Neutrophil (primary cell): Measurements from ENCODE around the gene ELAC2.

Experiments
- H3K27ac ChIP-seq: fragments of 200-600 bp; sonication (generic); 2 replicates; pipeline ENCODE4 v1.5.1; 2016; ENCODE audit warnings: mild to moderate bottlenecking, moderate library complexity
- H3K27me3 ChIP-seq: fragments of 200-600 bp; sonication (generic); 2 replicates; pipeline ENCODE4 v1.6.0; 2016; ENCODE audit warnings: mild to moderate bottlenecking
- H3K36me3 ChIP-seq: fragments of 200-600 bp; sonication (generic); 2 replicates; pipeline ENCODE4 v1.5.1; 2017
- H3K4me1 ChIP-seq, 2 experiments: fragments of 200-600 bp in 1 of 2; sonication (generic) in 1 of 2; 1 replicate in 1 of 2; 2 replicates in 1 of 2; pipeline versions ENCODE4 v1.5.1 to v1.6.1; 2013 to 2016; ENCODE audit warnings: low read depth in 1 of 2, low read length in 1 of 2, mild to moderate bottlenecking in 1 of 2, moderate library complexity in 1 of 2; ENCODE audit not compliant: control insufficient read depth in 1 of 2, insufficient read depth in 1 of 2
- H3K4me3 ChIP-seq, 2 experiments: fragments of 200-600 bp in 1 of 2; sonication (generic) in 1 of 2; 1 replicate in 1 of 2; 2 replicates in 1 of 2; pipeline ENCODE4 v1.5.1; 2013 to 2016; ENCODE audit warnings: low read depth in 1 of 2, low read length in 1 of 2, mild to moderate bottlenecking in 1 of 2, moderate library complexity in 1 of 2
- H3K9me3 ChIP-seq: fragments of 200-600 bp; sonication (generic); 2 replicates; pipeline ENCODE4 v1.5.1; 2016
- TF ChIP-seq, protein P1 (sequence below): fragments of 200-600 bp; sonication (generic); IDR thresholded peaks from 2 replicates; pipeline ENCODE4 v1.5.1; 2016; ENCODE audit warnings: antibody characterized with exemption

Gene ELAC2

DNA sequence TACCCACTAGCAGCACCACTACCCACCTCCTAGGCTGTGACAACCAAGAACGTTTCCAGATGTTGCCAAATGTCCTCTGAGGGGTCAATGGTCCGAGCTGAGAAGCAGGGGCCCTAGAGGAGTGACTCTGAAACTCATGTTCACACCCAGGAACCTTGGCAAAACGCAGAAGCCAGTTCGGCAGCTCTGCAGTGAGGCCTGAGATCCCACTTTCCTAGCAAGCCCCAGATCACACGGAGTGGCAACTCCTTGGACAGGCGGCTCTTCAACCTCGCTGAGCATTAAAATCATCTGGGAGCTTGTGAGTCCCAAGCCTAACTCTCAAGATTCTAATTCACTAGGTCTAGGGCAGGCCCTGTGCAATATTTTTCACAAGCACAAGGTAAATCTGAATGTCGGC lies 17.3 kb downstream of the ELAC2 start:
- no peaks in the 10 kb centered on the region for H3K27me3 ChIP-seq
- TF ChIP-seq, protein P1, sequence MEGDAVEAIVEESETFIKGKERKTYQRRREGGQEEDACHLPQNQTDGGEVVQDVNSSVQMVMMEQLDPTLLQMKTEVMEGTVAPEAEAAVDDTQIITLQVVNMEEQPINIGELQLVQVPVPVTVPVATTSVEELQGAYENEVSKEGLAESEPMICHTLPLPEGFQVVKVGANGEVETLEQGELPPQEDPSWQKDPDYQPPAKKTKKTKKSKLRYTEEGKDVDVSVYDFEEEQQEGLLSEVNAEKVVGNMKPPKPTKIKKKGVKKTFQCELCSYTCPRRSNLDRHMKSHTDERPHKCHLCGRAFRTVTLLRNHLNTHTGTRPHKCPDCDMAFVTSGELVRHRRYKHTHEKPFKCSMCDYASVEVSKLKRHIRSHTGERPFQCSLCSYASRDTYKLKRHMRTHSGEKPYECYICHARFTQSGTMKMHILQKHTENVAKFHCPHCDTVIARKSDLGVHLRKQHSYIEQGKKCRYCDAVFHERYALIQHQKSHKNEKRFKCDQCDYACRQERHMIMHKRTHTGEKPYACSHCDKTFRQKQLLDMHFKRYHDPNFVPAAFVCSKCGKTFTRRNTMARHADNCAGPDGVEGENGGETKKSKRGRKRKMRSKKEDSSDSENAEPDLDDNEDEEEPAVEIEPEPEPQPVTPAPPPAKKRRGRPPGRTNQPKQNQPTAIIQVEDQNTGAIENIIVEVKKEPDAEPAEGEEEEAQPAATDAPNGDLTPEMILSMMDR, result no peak
- no peak overlapping the region for H3K27ac ChIP-seq
- no peak overlapping the region for H3K4me3 ChIP-seq
- H3K9me3 ChIP-seq, result no peaks in the 10 kb centered on the region
- H3K4me1 ChIP-seq, result no peaks in the 10 kb centered on the region
- peaks cover 99% of the 10 kb centered on the region for H3K36me3 ChIP-seq

DNA sequence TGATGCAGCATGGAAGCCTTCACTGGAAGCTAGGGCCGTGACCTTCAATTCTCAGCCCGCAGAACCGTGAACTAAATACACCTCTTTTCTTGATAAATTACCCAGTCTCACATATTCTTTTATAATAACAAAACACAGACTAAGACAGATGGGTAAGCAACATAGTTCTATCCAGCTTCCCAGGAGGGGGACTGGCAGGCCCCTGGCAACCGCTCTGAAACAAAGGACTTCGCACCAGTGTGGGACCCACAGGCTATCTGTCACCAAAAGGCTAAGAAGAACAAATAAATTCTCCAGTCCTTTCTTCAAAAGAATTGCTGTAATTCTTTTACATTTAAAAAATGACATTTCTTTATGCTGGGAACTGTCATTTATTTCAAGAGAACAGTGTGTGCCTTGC lies 19.0 kb downstream of the ELAC2 start:
- Histone ChIP-seq H3K27me3 (no peaks in the 10 kb centered on the region), H3K9me3 (no peaks in the 10 kb centered on the region), H3K36me3 (peaks cover 99% of the 10 kb centered on the region), H3K4me3 (no peak overlapping the region), H3K4me1 (no peaks in the 10 kb centered on the region), H3K27ac (no peak overlapping the region)
- TF ChIP-seq, protein P1, result no peak

DNA sequence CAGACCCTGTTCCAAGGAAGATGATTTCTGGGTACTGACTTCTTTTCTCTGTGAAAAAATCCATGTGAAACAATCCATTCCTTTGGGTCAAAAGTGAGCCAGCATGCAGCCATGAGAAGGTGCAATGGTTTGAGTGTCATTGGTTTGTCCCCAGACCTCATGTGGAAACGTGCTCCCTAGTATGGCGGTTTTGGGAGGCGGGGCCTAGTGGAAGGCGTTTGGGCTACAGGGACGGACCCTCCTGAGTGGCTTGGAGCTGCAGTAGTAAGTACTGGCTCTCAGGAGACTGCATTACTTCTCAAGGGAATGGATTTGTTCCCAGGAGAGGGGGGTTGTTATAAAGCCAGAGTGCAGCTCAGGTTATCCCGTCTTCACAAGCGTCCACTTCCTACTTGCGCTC lies 19.4 kb downstream of the ELAC2 start:
- Histone ChIP-seq H3K27ac (no peak overlapping the region), H3K4me1 (no peaks in the 10 kb centered on the region), H3K36me3 (peaks cover 99% of the 10 kb centered on the region), H3K4me3 (no peak overlapping the region), H3K27me3 (no peaks in the 10 kb centered on the region), H3K9me3 (no peaks in the 10 kb centered on the region)
- TF ChIP-seq, protein P1, result no peak

DNA sequence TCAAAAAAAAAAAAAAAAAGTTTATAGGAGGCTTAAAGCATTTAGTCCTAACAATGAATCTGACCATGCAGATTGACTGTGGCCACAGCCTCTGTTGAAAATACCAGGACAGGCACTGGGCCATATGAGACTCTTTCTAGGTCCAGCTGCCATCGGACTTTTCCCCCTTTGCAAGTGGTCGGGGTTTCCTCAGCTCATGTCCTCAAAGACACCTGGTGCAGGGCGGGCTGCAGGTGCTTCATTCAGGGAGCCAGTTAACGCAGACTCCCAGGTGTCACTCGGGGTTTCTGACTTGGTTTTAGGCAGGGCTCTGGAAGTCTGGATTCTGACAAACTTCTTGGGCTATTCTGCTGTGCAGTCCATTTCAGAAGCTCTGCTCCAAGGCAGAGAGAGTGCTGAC lies 20.9 kb downstream of the ELAC2 start:
- Histone ChIP-seq H3K4me1 (no peaks in the 10 kb centered on the region), H3K4me3 (no peak overlapping the region), H3K27me3 (no peaks in the 10 kb centered on the region), H3K27ac (no peak overlapping the region), H3K36me3 (peaks cover 100% of the 10 kb centered on the region), H3K9me3 (no peaks in the 10 kb centered on the region)
- TF ChIP-seq, protein P1, result no peak

DNA sequence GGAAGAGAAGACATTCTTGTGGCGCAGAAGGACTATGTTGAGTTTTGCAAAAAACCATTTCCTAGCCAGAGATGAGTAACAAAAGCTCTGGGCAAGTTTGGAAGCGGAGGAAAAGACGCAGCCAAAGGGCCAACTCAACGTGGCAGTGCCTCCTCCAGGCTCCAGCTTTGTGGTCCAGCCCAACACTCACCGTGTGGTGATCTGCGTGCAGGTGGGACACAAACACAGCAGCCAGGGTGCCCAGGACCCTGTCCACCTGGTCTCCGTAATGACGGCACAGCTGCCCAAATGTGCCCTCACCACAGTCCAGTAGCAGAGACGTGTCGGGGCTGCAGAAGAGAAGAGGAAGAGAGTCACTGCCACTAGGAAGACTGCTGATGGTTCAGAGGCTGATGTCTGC lies 21.5 kb downstream of the ELAC2 start:
- Histone ChIP-seq H3K27ac (no peak overlapping the region), H3K27me3 (no peaks in the 10 kb centered on the region), H3K4me1 (no peaks in the 10 kb centered on the region), H3K36me3 (peaks cover 100% of the 10 kb centered on the region), H3K9me3 (no peaks in the 10 kb centered on the region), H3K4me3 (no peak overlapping the region)
- TF ChIP-seq, protein P1, result no peak

DNA sequence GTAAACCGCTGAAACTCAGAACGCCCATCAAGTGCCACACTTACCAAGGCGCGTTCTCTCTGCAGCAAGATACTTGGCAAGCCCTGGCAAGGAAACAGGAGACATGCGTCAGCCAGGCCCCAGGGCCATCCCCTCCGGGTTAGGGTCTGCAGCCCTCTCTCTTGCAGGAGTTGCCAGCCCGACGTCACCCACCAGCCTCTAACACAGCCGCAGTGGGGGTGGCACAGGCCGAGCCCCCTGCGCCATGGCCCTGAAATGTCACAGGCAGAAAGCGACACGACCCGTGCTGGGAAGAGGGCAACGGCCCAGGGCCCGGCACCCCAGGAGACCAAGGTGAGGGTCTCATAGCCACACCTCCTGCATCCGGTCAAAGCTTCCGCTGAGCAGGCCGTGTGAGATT lies 21.9 kb downstream of the ELAC2 start:
- H3K27ac ChIP-seq, result no peak overlapping the region
- no peaks in the 10 kb centered on the region for H3K4me1 ChIP-seq
- no peaks in the 10 kb centered on the region for H3K27me3 ChIP-seq
- no peak overlapping the region for H3K4me3 ChIP-seq
- TF ChIP-seq, protein P1, result no peak
- H3K36me3 ChIP-seq, result peaks cover 100% of the 10 kb centered on the region
- no peaks in the 10 kb centered on the region for H3K9me3 ChIP-seq
